Uterus (tissue), 4 donors: ENCODE measurements around the gene TAAR8. TPM values are rescaled to one million over a fixed set of nuclear protein-coding genes. Genes with fewer than 3 reads are reported as not detected.

Experiments
- DNase-seq, 2 donors: peaks; one replicate each; pipeline ENCODE4 v3.0.0-alpha.2; 2019 to 2020
- H3K27ac ChIP-seq, 2 donors: fragments of 200-600 bp; sonication (generic); 1 replicate in 1 of 2; 2 replicates in 1 of 2; pipeline ENCODE4 v1.5.1; 2016 to 2018
- H3K27me3 ChIP-seq, 2 donors: fragments of 200-600 bp; sonication (generic); one replicate each; pipeline ENCODE4 v1.5.1; 2018 to 2019; ENCODE audit warnings: control low read depth in 1 of 2
- H3K36me3 ChIP-seq, 2 donors: fragments of 200-600 bp; sonication (generic); one replicate each; pipeline ENCODE4 v1.5.1; 2019; ENCODE audit warnings: control low read depth in 1 of 2
- H3K4me1 ChIP-seq, 2 donors: fragments of 200-600 bp; sonication (generic); one replicate each; pipeline ENCODE4 v1.5.1; 2018 to 2019; ENCODE audit warnings: control low read depth in 1 of 2
- H3K4me3 ChIP-seq, 2 donors: fragments of 200-600 bp; sonication (generic); 1 replicate in 1 of 2; 2 replicates in 1 of 2; pipeline ENCODE4 v1.5.1; 2018 to 2019; ENCODE audit warnings: mild to moderate bottlenecking in 1 of 2
- H3K9me3 ChIP-seq, 2 donors: fragments of 200-600 bp; sonication (generic); one replicate each; pipeline ENCODE4 v1.5.1; 2019; ENCODE audit warnings: control low read depth in 1 of 2
- POLR2A ChIP-seq, 2 donors: fragments of 450-650 bp; IDR thresholded peaks; one replicate each; pipeline ENCODE4 v1.6.1; 2016; ENCODE audit warnings: antibody characterized with exemption in 2 of 2, mild to moderate bottlenecking in 1 of 2, moderate library complexity in 1 of 2
- intact Hi-C: fragments of 100-400 bp; cut with DNase I; formaldehyde crosslinking; loops from one replicate; pipeline ENCODE4 v1.15.1; 2023; ENCODE audit warnings: low total_unique reads
- total RNA-seq, 4 donors: library from RNA; depleted of rRNA in 3 of 4; stranded (reverse); fragments of >200 nt in 3 of 4; gene quantifications; one replicate each; pipeline versions ENCODE4 v1.1.0 to v1.2.4, GENCODE V29; 2014 to 2023
- TF ChIP-seq, protein P1 (sequence below), 4 experiments: fragments of 200-600 bp in 2 of 4; fragments of 450-650 bp in 2 of 4; sonication (generic) in 2 of 4; IDR thresholded peaks; one replicate each; pipeline ENCODE4 v1.5.1; 2016 to 2019; ENCODE audit warnings: antibody characterized with exemption in 4 of 4, mild to moderate bottlenecking in 2 of 4, moderate library complexity in 1 of 4
- donor health status: DM: yes; HTN: yes; CAD: no.

TAAR8 gene
- total RNA-seq, 4 donors from 2014 or later, result 0.28 TPM; not detected in 3

- no peaks in the 10 kb centered on the region for H3K4me1 ChIP-seq
- H3K4me3 ChIP-seq, result no peak overlapping the region
- TF ChIP-seq, protein P1, sequence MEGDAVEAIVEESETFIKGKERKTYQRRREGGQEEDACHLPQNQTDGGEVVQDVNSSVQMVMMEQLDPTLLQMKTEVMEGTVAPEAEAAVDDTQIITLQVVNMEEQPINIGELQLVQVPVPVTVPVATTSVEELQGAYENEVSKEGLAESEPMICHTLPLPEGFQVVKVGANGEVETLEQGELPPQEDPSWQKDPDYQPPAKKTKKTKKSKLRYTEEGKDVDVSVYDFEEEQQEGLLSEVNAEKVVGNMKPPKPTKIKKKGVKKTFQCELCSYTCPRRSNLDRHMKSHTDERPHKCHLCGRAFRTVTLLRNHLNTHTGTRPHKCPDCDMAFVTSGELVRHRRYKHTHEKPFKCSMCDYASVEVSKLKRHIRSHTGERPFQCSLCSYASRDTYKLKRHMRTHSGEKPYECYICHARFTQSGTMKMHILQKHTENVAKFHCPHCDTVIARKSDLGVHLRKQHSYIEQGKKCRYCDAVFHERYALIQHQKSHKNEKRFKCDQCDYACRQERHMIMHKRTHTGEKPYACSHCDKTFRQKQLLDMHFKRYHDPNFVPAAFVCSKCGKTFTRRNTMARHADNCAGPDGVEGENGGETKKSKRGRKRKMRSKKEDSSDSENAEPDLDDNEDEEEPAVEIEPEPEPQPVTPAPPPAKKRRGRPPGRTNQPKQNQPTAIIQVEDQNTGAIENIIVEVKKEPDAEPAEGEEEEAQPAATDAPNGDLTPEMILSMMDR (IDR thresholded peaks at IDR 0.05), result no peak
- TF ChIP-seq POLR2A (IDR thresholded peaks at IDR 0.05), result no peak
- intact Hi-C loops, result no loop called here
- H3K27me3 ChIP-seq, result no peaks in the 10 kb centered on the region
- no peak overlapping the region for H3K27ac ChIP-seq
- H3K36me3 ChIP-seq, result no peaks in the 10 kb centered on the region
- H3K9me3 ChIP-seq, result no peaks in the 10 kb centered on the region
- DNase-seq, result no peak
These were observed 19.3 kb downstream of the TAAR8 start for GRCh38 chr6:132571774-132572173.

GRCh38 chr6:132584698-132585097 lies 32.2 kb downstream of the TAAR8 start:
- H3K27ac ChIP-seq, result no peak overlapping the region
- DNase-seq, result no peak
- H3K4me3 ChIP-seq, result no peak overlapping the region
- no peaks in the 10 kb centered on the region for H3K27me3 ChIP-seq
- intact Hi-C loops, result no loop called here
- TF ChIP-seq, protein P1 (IDR thresholded peaks at IDR 0.05), result no peak
- TF ChIP-seq POLR2A (IDR thresholded peaks at IDR 0.05), result no peak
- no peaks in the 10 kb centered on the region for H3K36me3 ChIP-seq
- no peaks in the 10 kb centered on the region for H3K4me1 ChIP-seq
- H3K9me3 ChIP-seq, result no peaks in the 10 kb centered on the region

- H3K36me3 ChIP-seq, result no peaks in the 10 kb centered on the region
- TF ChIP-seq, protein P1 (IDR thresholded peaks at IDR 0.05), result no peak
- no peak for TF ChIP-seq POLR2A (IDR thresholded peaks at IDR 0.05)
- H3K4me1 ChIP-seq, result no peaks in the 10 kb centered on the region
- no peak overlapping the region for H3K4me3 ChIP-seq
- H3K9me3 ChIP-seq, result no peaks in the 10 kb centered on the region
- no peak for DNase-seq
- H3K27ac ChIP-seq, result no peak overlapping the region
- intact Hi-C loops, result no loop called here
- H3K27me3 ChIP-seq, result no peaks in the 10 kb centered on the region
These were observed 35.0 kb downstream of the TAAR8 start for GRCh38 chr6:132587424-132587823.

DNA sequence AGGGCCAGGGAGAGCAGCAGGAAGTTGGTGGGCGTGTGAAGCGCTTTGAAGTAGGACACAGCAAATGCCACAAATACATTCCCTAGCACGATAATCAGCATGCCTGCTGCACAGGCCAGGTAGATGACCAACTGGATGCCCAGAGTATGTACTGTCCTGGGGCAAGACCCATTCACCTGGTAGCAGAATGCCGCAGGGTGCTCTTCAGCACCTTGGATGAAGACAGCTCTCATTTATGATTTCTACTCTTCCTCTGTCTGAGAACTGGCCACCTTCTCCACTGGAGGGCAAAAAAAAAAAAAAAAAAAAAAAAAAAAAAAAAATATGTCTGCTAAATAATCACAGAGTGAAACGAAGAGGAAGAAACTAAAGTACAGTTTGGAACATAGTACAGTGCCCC lies 37.0 kb downstream of the TAAR8 start, which contains the start of gene TAAR5:
TAAR5 (minus strand) TSS at position 288 of the 400 bp plus-strand sequence; CDS start at position 233, 55 bp downstream.
- Histone ChIP-seq H3K27me3 (no peaks in the 10 kb centered on the region), H3K4me1 (no peaks in the 10 kb centered on the region), H3K36me3 (no peaks in the 10 kb centered on the region), H3K4me3 (no peak within 1 kb of the TSS), H3K27ac (no peak within 1 kb of the TSS), H3K9me3 (no peaks in the 10 kb centered on the region)
- DNase-seq, result no peak
- intact Hi-C loops, result no loop called here
- TF ChIP-seq POLR2A (IDR thresholded peaks at IDR 0.05), result no peak
- TF ChIP-seq, protein P1 (IDR thresholded peaks at IDR 0.05), result no peak

DNA sequence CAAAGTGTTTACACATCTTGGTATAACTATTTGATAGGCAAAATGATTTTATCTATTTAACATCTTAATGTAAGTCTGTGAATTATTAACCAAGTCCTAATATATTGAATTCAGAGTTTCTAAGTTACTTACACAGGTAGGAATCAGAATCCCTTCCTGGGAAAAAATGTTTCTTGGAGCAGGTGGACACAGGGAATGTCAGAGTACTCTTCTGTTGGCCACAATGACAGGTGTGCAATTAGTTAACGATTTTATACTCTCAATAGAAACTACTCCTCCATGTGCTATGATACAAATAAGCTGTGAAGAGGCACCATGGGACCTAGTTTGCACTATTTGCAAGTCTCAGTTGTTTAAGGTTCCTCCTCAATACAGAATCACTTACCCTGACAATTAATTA lies 37.9 kb downstream of the TAAR8 start:
- Histone ChIP-seq H3K4me3 (no peak overlapping the region), H3K9me3 (no peaks in the 10 kb centered on the region), H3K36me3 (no peaks in the 10 kb centered on the region), H3K27me3 (no peaks in the 10 kb centered on the region), H3K27ac (no peak overlapping the region), H3K4me1 (no peaks in the 10 kb centered on the region)
- TF ChIP-seq, protein P1 (IDR thresholded peaks at IDR 0.05), result no peak
- TF ChIP-seq POLR2A (IDR thresholded peaks at IDR 0.05), result no peak
- no peak for DNase-seq
- intact Hi-C loops, result no loop called here
